ENCODE data around the gene SELENOI. TPM values are rescaled to one million over a fixed set of nuclear protein-coding genes. Genes with fewer than 3 reads are reported as not detected.

SELENOI gene, protein sequence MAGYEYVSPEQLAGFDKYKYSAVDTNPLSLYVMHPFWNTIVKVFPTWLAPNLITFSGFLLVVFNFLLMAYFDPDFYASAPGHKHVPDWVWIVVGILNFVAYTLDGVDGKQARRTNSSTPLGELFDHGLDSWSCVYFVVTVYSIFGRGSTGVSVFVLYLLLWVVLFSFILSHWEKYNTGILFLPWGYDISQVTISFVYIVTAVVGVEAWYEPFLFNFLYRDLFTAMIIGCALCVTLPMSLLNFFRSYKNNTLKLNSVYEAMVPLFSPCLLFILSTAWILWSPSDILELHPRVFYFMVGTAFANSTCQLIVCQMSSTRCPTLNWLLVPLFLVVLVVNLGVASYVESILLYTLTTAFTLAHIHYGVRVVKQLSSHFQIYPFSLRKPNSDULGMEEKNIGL
- total RNA-seq (2012; rRNA removed) = 25.0 and 25.1 TPM in 2 replicates
- polyA plus RNA-seq (2012; rRNA removed) = 3.6 and 5.1 TPM in 2 replicates
- 4.9 and 5.6 TPM in 2 replicates for polyA plus RNA-seq (2012; cell fraction: cytosol; rRNA removed)
- 3.5 and 6.7 TPM in 2 replicates for polyA plus RNA-seq (2012; cell fraction: nucleus; rRNA removed; ENCODE audit: low replicate concordance)
- Bru-seq, nascent RNA = percentile 80 among the genes with signal in this experiment
- percentile 91 among the genes with signal in this experiment for BruChase-seq, experiment 1, labeled RNA remaining after a 6-hour chase
- BruChase-seq, experiment 2, labeled RNA remaining after a 2-hour chase = percentile 93 among the genes with signal in this experiment
- long read RNA-seq, full-length matches to known transcripts = 1 of 5 reads
- long read RNA-seq, partial matches to known transcripts = 0 of 5 reads
- long read RNA-seq, other reads (novel, unspliced or antisense) = 4 of 5 reads

DNA sequence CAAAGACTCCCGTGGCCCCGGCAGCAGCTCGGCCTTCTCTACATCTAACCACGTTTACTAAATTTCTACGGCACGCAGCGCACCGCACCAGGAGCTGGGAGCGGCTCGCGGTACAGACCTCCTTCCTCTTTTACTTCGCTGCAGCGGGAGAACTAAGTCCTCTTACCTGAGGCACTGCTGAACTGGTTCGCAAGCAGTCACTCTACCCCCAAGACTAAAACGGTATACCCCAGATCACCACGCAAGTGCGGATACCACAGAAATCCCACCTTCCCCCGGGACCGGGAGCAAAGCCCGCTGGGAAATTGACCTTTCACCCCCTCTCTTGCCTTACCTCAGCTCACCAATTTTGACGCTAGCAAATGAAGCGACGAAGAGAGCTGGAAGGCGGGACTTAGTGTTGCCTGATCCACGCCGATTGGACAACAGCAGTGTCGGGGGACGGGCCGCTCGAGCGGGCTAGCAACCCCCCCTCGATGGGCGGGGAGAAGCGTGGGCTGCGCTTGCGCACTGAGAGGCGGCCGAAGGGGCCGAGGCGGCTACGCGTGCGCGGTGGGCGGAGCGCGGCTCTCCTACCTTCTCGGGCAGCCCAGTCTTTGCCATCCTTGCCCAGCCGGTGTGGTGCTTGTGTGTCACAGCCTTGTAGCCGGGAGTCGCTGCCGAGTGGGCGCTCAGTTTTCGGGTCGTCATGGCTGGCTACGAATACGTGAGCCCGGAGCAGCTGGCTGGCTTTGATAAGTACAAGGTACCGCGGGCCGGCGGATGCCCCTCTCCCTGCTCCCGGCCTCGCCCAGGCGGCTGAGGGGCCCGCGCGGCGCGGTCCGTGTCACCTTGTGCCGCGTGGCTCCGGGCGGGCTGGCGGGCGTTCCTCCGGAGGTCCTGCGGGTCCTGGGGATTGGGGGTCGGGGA, at the start of gene SELENOI:
SELENOI (plus strand) TSS at position 599 of the 909 bp plus-strand sequence; CDS start at position 689, 90 bp downstream.
- no peaks in the 10 kb centered on the region for H3K4me1 ChIP-seq (ENCODE audit: control insufficient read depth, insufficient read depth, low read length)
- no peaks in the 10 kb centered on the region for H3K9me3 ChIP-seq (ENCODE audit: control insufficient read depth, insufficient read depth, low read length)
- no peak within 1 kb of the TSS for H2BK15ac ChIP-seq (ENCODE audit: low read depth, low read length)
- peak within 1 kb of the TSS; percentile 77 for H3K4me3 ChIP-seq (ENCODE audit: insufficient read depth, low read depth, low read length)
- TF ChIP-seq MAZ (IDR thresholded peaks at IDR 0.05; ENCODE audit: borderline replicate concordance, low read depth, low read length) (peak; percentile 91; the same call in 1 of the 2 replicates), MAFK (IDR thresholded peaks at IDR 0.05; ENCODE audit: low read depth, low read length) (0 out of 2 replicates have a peak, but pooled peaks have one; percentile 7), BHLHE40 (IDR thresholded peaks at IDR 0.05; ENCODE audit: low read depth, low read length) (peak; percentile 64; the same call in 1 of the 2 replicates), MXI1 (IDR thresholded peaks at IDR 0.05; ENCODE audit: borderline replicate concordance, low read depth, low read length) (peak; percentile 65; the same call in 1 of the 2 replicates), POLR2A (IDR thresholded peaks at IDR 0.05; ENCODE audit: low read depth, low read length) (peak; percentile 84), FOS (IDR thresholded peaks at IDR 0.05; ENCODE audit: low read depth, low read length) (peak; percentile 14; the same call in 1 of the 2 replicates), NFE2L2 (IDR thresholded peaks at IDR 0.05; ENCODE audit: low read depth, low read length) (no peak), CEBPB (IDR thresholded peaks at IDR 0.05; ENCODE audit: low read depth, low read length) (peak; percentile 43; the same call in 1 of the 2 replicates)
- TF ChIP-seq, protein P1, sequence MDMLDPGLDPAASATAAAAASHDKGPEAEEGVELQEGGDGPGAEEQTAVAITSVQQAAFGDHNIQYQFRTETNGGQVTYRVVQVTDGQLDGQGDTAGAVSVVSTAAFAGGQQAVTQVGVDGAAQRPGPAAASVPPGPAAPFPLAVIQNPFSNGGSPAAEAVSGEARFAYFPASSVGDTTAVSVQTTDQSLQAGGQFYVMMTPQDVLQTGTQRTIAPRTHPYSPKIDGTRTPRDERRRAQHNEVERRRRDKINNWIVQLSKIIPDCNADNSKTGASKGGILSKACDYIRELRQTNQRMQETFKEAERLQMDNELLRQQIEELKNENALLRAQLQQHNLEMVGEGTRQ (IDR thresholded peaks at IDR 0.05; ENCODE audit: low read depth, low read length) = 0 out of 2 replicates have a peak, but pooled peaks have one; percentile 8
- TF ChIP-seq, protein P2, sequence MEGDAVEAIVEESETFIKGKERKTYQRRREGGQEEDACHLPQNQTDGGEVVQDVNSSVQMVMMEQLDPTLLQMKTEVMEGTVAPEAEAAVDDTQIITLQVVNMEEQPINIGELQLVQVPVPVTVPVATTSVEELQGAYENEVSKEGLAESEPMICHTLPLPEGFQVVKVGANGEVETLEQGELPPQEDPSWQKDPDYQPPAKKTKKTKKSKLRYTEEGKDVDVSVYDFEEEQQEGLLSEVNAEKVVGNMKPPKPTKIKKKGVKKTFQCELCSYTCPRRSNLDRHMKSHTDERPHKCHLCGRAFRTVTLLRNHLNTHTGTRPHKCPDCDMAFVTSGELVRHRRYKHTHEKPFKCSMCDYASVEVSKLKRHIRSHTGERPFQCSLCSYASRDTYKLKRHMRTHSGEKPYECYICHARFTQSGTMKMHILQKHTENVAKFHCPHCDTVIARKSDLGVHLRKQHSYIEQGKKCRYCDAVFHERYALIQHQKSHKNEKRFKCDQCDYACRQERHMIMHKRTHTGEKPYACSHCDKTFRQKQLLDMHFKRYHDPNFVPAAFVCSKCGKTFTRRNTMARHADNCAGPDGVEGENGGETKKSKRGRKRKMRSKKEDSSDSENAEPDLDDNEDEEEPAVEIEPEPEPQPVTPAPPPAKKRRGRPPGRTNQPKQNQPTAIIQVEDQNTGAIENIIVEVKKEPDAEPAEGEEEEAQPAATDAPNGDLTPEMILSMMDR (conservative IDR thresholded peaks at IDR 0.05; ENCODE audit: low read depth, low read length) = no peak
- ATAC-seq (ENCODE audit: low read depth) (peak; percentile 99), DNase-seq (peak; percentile 99)
- H2BK20ac ChIP-seq (ENCODE audit: low read depth, low read length) = no peak within 1 kb of the TSS
- H2AK9ac ChIP-seq (replicated peaks; ENCODE audit: low read depth, low read length, poor library complexity) = peak within 1 kb of the TSS; percentile 97
- peak within 1 kb of the TSS; percentile 59 for H3K18ac ChIP-seq (ENCODE audit: low read depth, low read length)
- H3K23ac ChIP-seq (ENCODE audit: low read depth, low read length) = peak within 1 kb of the TSS; percentile 89
- peak within 1 kb of the TSS; percentile 85 for H2BK5ac ChIP-seq (ENCODE audit: low read depth, low read length, poor library complexity, severe bottlenecking)
- H2AFZ ChIP-seq (replicated peaks; ENCODE audit: low read length, poor library complexity) = peak within 1 kb of the TSS; percentile 97
- no peaks in the 10 kb centered on the region for H3K36me3 ChIP-seq (ENCODE audit: control insufficient read depth, insufficient read depth, low read length)
- H4K5ac ChIP-seq (ENCODE audit: low read depth, low read length) = peak within 1 kb of the TSS; percentile 89
- peak within 1 kb of the TSS; percentile 79 for H3K56ac ChIP-seq (ENCODE audit: extremely low read depth, insufficient read depth, low read length)
- intact Hi-C loops (cut with micrococcal nuclease) = loop anchor here (5.0 to 10.0 kb wide), 4 partner anchors 103 to 399 kb away; partner anchors contain the start of genes HADHA and HADHB
- peak within 1 kb of the TSS; percentile 92 for H3K14ac ChIP-seq (replicated peaks; ENCODE audit: low read depth, low read length)
- peak within 1 kb of the TSS; percentile 93 for H3K9ac ChIP-seq (ENCODE audit: low read depth, low read length)
- H4K91ac ChIP-seq (ENCODE audit: insufficient read depth, low read depth, low read length) = peak within 1 kb of the TSS; percentile 67
- peak within 1 kb of the TSS; percentile 98 for H3K4me2 ChIP-seq (ENCODE audit: low read depth, low read length)
- H3K4ac ChIP-seq (ENCODE audit: low read depth, low read length) = peak within 1 kb of the TSS; percentile 94
- H4K20me1 ChIP-seq (ENCODE audit: insufficient read depth, low read length) = peaks cover 14% of the 10 kb centered on the region
- WGBS, 2 experiments (ENCODE audit: extremely low coverage in 2 of 2, insufficient read length in 1 of 2) = 1% methylated on average over 23 of the region's 80 CpGs; no CpG with 5 or more reads in 1 of the 2 experiments
- CTCF ChIA-PET = interaction anchor here (0.9 kb wide), 1 partner anchor 14 kb away, joined by 3 read pairs; no protein-coding TSS in a partner anchor
- no TSS peak for BruUV-seq (replicated peaks)
- no peaks in the 10 kb centered on the region for H3K27me3 ChIP-seq (ENCODE audit: control insufficient read depth, insufficient read depth, low read length)
- H3K9me1 ChIP-seq (ENCODE audit: insufficient read depth, low read length) = no peaks in the 10 kb centered on the region
- POLR2A ChIA-PET (ENCODE audit: unreplicated experiment) = interaction anchor here (0.6 kb wide), 2 partner anchors 406 to 502 kb away, joined by 3 to 8 read pairs; no protein-coding TSS in a partner anchor
- H3K27ac ChIP-seq (ENCODE audit: insufficient read depth, low read length) = peak within 1 kb of the TSS; percentile 87
- H2BK120ac ChIP-seq (ENCODE audit: low read depth, low read length) = peak within 1 kb of the TSS; percentile 45
- in situ Hi-C loops (cut with MboI; ENCODE audit: low sequenced_read_pairs) = loop anchor here (25.0 kb wide), 1 partner anchor 383 kb away; no protein-coding TSS in a partner anchor
- H4K8ac ChIP-seq (ENCODE audit: low read depth in 2 of 2, low read length in 2 of 2) = peak within 1 kb of the TSS; percentile 84 to 97
- H2AK5ac ChIP-seq (ENCODE audit: low read depth, low read length) = peak within 1 kb of the TSS; percentile 54
- dilution Hi-C loops (cut with HindIII; ENCODE audit: low sequenced_read_pairs, unreplicated experiment) = no loop called here
- H3K79me1 ChIP-seq (ENCODE audit: low read depth in 1 of 2, low read length in 2 of 2) = peaks cover 22 to 45% of the 10 kb centered on the region in 2 experiments; a peak in 3 of 4 replicates
